PFSK-1 (cell line): ENCODE measurements around the gene PPP6C.

ENCODE experiments used
- FOXP2 ChIP-seq: optimal IDR thresholded peaks from 2 replicates; pipeline ENCODE3; 2011; ENCODE audit warnings: borderline replicate concordance, control low read depth, inconsistent platforms; ENCODE audit not compliant: insufficient read depth; ENCODE audit errors: extremely low read length, extremely low read depth
- POLR2AphosphoS5 ChIP-seq: IDR thresholded peaks from 2 replicates; pipeline ENCODE4 v1.6.1; 2012; ENCODE audit warnings: low read depth, mild to moderate bottlenecking, control low read depth, low read length, moderate library complexity
- SIN3A ChIP-seq: IDR thresholded peaks from 2 replicates; pipeline ENCODE4 v1.6.1; 2012; ENCODE audit warnings: mild to moderate bottlenecking, low read length, moderate library complexity, borderline replicate concordance; ENCODE audit not compliant: insufficient read depth
- TAF1 ChIP-seq: IDR thresholded peaks from 2 replicates; pipeline ENCODE4 v1.6.1; 2012; ENCODE audit warnings: low read length, control low read depth, borderline replicate concordance; ENCODE audit not compliant: insufficient read depth
- TF ChIP-seq, protein P1 (sequence below), 2 experiments: IDR thresholded peaks; 2 replicates each; pipeline versions ENCODE4 v1.6.1 to v1.8.0; 2011 to 2012; ENCODE audit warnings: low read depth in 2 of 2, low read length in 2 of 2, control low read depth in 1 of 2, inconsistent platforms in 1 of 2, mild to moderate bottlenecking in 1 of 2, moderate library complexity in 1 of 2; ENCODE audit not compliant: insufficient read depth in 1 of 2

DNA sequence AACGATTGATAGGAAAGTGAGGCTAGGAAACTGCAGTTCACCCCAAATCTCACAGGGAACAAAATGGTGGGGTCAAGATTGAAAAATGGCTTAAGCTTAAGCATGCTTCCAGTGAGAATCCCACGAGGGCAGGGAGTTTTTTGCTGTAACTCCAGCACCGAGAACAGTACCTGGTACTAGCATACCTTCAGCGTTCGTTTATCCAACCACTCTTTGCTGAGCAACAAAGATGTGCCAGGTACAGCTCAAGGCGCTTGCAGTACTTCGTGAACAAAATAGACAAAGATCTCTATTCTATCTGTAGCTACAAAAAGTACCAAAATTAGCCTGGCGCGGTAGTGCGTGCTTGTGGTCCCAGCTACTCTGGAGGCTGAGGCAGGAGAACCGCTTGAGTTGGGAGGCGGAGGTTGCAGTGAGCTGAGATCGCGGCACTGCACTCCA is 778 bp upstream of the PPP6C start:
- TF ChIP-seq POLR2AphosphoS5, result no peak
- TF ChIP-seq, protein P1, sequence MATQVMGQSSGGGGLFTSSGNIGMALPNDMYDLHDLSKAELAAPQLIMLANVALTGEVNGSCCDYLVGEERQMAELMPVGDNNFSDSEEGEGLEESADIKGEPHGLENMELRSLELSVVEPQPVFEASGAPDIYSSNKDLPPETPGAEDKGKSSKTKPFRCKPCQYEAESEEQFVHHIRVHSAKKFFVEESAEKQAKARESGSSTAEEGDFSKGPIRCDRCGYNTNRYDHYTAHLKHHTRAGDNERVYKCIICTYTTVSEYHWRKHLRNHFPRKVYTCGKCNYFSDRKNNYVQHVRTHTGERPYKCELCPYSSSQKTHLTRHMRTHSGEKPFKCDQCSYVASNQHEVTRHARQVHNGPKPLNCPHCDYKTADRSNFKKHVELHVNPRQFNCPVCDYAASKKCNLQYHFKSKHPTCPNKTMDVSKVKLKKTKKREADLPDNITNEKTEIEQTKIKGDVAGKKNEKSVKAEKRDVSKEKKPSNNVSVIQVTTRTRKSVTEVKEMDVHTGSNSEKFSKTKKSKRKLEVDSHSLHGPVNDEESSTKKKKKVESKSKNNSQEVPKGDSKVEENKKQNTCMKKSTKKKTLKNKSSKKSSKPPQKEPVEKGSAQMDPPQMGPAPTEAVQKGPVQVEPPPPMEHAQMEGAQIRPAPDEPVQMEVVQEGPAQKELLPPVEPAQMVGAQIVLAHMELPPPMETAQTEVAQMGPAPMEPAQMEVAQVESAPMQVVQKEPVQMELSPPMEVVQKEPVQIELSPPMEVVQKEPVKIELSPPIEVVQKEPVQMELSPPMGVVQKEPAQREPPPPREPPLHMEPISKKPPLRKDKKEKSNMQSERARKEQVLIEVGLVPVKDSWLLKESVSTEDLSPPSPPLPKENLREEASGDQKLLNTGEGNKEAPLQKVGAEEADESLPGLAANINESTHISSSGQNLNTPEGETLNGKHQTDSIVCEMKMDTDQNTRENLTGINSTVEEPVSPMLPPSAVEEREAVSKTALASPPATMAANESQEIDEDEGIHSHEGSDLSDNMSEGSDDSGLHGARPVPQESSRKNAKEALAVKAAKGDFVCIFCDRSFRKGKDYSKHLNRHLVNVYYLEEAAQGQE (IDR thresholded peaks at IDR 0.05; ENCODE audit: insufficient read depth in 1 of 2, low read depth in 2 of 2, low read length in 2 of 2), result no peak
- TF ChIP-seq SIN3A, result no peak
- no peak for TF ChIP-seq TAF1
- TF ChIP-seq FOXP2, result no peak
